Cerebellar nuclear complex (tissue), 1 donor: ENCODE measurements around the gene SMIM21.

Experiments used
- DNase-seq, 2 experiments: peaks; one replicate each; lab custom pipeline; 2025; lab: John Stamatoyannopoulos, UW

SMIM21 gene

GRCh38 chr18:75427603-75428002 lies at the start of gene SMIM21:
SMIM21 (minus strand) TSS chr18:75427703; CDS start chr18:75427563, 140 bp downstream.
- DNase-seq, result no peak

- DNase-seq, result no peak
Observed at GRCh38 chr18:75475228-75475627, 47.7 kb upstream of the SMIM21 start.

- DNase-seq, result no peak
Observed at GRCh38 chr18:75474332-75474731, 46.8 kb upstream of the SMIM21 start.

- no peak for DNase-seq
Observed at GRCh38 chr18:75473316-75473715, 45.8 kb upstream of the SMIM21 start.

- DNase-seq, result no peak
Observed at GRCh38 chr18:75472906-75473305, 45.4 kb upstream of the SMIM21 start.

GRCh38 chr18:75472396-75472795 lies 44.9 kb upstream of the SMIM21 start:
- DNase-seq, result no peak

GRCh38 chr18:75471850-75472249 lies 44.3 kb upstream of the SMIM21 start:
- DNase-seq, result no peak

GRCh38 chr18:75467851-75468250 lies 40.3 kb upstream of the SMIM21 start:
- DNase-seq, result no peak

GRCh38 chr18:75467281-75467795 lies 39.8 kb upstream of the SMIM21 start:
- DNase-seq, result no peak

- DNase-seq, result no peak
Observed at GRCh38 chr18:75464356-75464755, 36.9 kb upstream of the SMIM21 start.

GRCh38 chr18:75462178-75462832 lies 34.8 kb upstream of the SMIM21 start:
- no peak for DNase-seq

- no peak for DNase-seq
Observed at GRCh38 chr18:75456199-75456631, 28.7 kb upstream of the SMIM21 start.

GRCh38 chr18:75455249-75456198 lies 28.0 kb upstream of the SMIM21 start:
- DNase-seq, result no peak

GRCh38 chr18:75454022-75454795 lies 26.7 kb upstream of the SMIM21 start:
- DNase-seq, result no peak

GRCh38 chr18:75450906-75451305 lies 23.4 kb upstream of the SMIM21 start:
- no peak for DNase-seq

- no peak for DNase-seq
Observed at GRCh38 chr18:75441896-75442295, 14.4 kb upstream of the SMIM21 start.

- no peak for DNase-seq
Observed at GRCh38 chr18:75439348-75439747, 11.8 kb upstream of the SMIM21 start.

- DNase-seq, result no peak
Observed at GRCh38 chr18:75438891-75439290, 11.4 kb upstream of the SMIM21 start.

GRCh38 chr18:75437979-75438378 lies 10.5 kb upstream of the SMIM21 start:
- no peak for DNase-seq

- no peak for DNase-seq
Observed at GRCh38 chr18:75433098-75433497, 5.6 kb upstream of the SMIM21 start.

- DNase-seq, result no peak
Observed at GRCh38 chr18:75429975-75430374, 2.5 kb upstream of the SMIM21 start.

GRCh38 chr18:75428490-75428889 lies 987 bp upstream of the SMIM21 start:
- no peak for DNase-seq
